PFSK-1 (cell line): ENCODE data around the gene SHANK2.

ENCODE experiments used
- FOXP2 ChIP-seq: optimal IDR thresholded peaks from 2 replicates; pipeline ENCODE3; 2011; ENCODE audit warnings: borderline replicate concordance, control low read depth, inconsistent platforms; ENCODE audit not compliant: insufficient read depth; ENCODE audit errors: extremely low read length, extremely low read depth
- POLR2AphosphoS5 ChIP-seq: IDR thresholded peaks from 2 replicates; pipeline ENCODE4 v1.6.1; 2012; ENCODE audit warnings: low read depth, mild to moderate bottlenecking, control low read depth, low read length, moderate library complexity
- SIN3A ChIP-seq: IDR thresholded peaks from 2 replicates; pipeline ENCODE4 v1.6.1; 2012; ENCODE audit warnings: mild to moderate bottlenecking, low read length, moderate library complexity, borderline replicate concordance; ENCODE audit not compliant: insufficient read depth
- TAF1 ChIP-seq: IDR thresholded peaks from 2 replicates; pipeline ENCODE4 v1.6.1; 2012; ENCODE audit warnings: low read length, control low read depth, borderline replicate concordance; ENCODE audit not compliant: insufficient read depth
- TF ChIP-seq, protein P1 (sequence below), 2 experiments: IDR thresholded peaks; 2 replicates each; pipeline versions ENCODE4 v1.6.1 to v1.8.0; 2011 to 2012; ENCODE audit warnings: low read depth in 2 of 2, low read length in 2 of 2, control low read depth in 1 of 2, inconsistent platforms in 1 of 2, mild to moderate bottlenecking in 1 of 2, moderate library complexity in 1 of 2; ENCODE audit not compliant: insufficient read depth in 1 of 2

SHANK2 gene

GRCh38 chr11:71223671-71224660 lies 28.4 kb downstream of the SHANK2 start:
- TF ChIP-seq TAF1: no peak
- TF ChIP-seq FOXP2: no peak
- TF ChIP-seq, protein P1, sequence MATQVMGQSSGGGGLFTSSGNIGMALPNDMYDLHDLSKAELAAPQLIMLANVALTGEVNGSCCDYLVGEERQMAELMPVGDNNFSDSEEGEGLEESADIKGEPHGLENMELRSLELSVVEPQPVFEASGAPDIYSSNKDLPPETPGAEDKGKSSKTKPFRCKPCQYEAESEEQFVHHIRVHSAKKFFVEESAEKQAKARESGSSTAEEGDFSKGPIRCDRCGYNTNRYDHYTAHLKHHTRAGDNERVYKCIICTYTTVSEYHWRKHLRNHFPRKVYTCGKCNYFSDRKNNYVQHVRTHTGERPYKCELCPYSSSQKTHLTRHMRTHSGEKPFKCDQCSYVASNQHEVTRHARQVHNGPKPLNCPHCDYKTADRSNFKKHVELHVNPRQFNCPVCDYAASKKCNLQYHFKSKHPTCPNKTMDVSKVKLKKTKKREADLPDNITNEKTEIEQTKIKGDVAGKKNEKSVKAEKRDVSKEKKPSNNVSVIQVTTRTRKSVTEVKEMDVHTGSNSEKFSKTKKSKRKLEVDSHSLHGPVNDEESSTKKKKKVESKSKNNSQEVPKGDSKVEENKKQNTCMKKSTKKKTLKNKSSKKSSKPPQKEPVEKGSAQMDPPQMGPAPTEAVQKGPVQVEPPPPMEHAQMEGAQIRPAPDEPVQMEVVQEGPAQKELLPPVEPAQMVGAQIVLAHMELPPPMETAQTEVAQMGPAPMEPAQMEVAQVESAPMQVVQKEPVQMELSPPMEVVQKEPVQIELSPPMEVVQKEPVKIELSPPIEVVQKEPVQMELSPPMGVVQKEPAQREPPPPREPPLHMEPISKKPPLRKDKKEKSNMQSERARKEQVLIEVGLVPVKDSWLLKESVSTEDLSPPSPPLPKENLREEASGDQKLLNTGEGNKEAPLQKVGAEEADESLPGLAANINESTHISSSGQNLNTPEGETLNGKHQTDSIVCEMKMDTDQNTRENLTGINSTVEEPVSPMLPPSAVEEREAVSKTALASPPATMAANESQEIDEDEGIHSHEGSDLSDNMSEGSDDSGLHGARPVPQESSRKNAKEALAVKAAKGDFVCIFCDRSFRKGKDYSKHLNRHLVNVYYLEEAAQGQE (IDR thresholded peaks at IDR 0.05; ENCODE audit: insufficient read depth in 1 of 2, low read depth in 2 of 2, low read length in 2 of 2): no peak
- TF ChIP-seq POLR2AphosphoS5: no peak
- TF ChIP-seq SIN3A: no peak

DNA sequence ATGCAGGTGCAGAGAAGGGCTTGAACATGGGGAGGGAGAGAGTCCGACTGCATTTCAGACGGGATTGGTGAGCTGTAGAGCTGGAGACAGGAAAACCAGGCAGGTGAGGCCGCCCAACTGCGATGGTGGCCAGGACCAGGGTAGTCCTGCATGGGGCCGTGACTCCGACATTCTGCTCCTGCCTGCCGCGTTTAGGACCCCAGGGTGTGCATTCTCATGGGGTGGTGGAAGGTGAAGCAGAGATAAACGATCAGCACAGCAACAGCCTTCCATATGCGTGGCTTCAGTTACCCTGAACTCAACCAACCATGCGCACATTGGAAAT lies 29.3 kb downstream of the SHANK2 start:
- no peak for TF ChIP-seq TAF1
- no peak for TF ChIP-seq FOXP2
- TF ChIP-seq POLR2AphosphoS5: no peak
- TF ChIP-seq SIN3A: no peak
- TF ChIP-seq, protein P1 (IDR thresholded peaks at IDR 0.05; ENCODE audit: insufficient read depth in 1 of 2, low read depth in 2 of 2, low read length in 2 of 2): no peak

- TF ChIP-seq POLR2AphosphoS5 (no peak), SIN3A (no peak), FOXP2 (no peak)
- TF ChIP-seq, protein P1 (IDR thresholded peaks at IDR 0.05; ENCODE audit: insufficient read depth in 1 of 2, low read depth in 2 of 2, low read length in 2 of 2): no peak
Observed at GRCh38 chr11:71222318-71223080, 29.9 kb downstream of the SHANK2 start.

GRCh38 chr11:71221821-71222220 lies 30.6 kb downstream of the SHANK2 start:
- TF ChIP-seq POLR2AphosphoS5 (no peak), FOXP2 (no peak), SIN3A (no peak), TAF1 (no peak)
- TF ChIP-seq, protein P1 (IDR thresholded peaks at IDR 0.05; ENCODE audit: insufficient read depth in 1 of 2, low read depth in 2 of 2, low read length in 2 of 2): no peak
